Panc1 (cell line): ENCODE data around the gene CD44. TPM values are rescaled to one million over a fixed set of nuclear protein-coding genes. Genes with fewer than 3 reads are reported as not detected.

ENCODE experiments used
- ATAC-seq: fragments of 200-7000 bp; cut with Tn5 transposase; 2 replicates; pipeline ENCODE4 v1.9.1; 2020; ENCODE audit warnings: mild to moderate bottlenecking, moderate library complexity
- BruUV-seq: library from RNA; stranded (reverse); fragments of 400-500 nt; replicated peaks from 2 replicates; lab custom pipeline; 2021; lab: Mats Ljungman, UMichigan
- CTCF ChIA-PET: fragments of 300-600 bp; sonication (Branson Sonifier 250); formaldehyde crosslinking; loops from one replicate; lab custom pipeline; 2022; ENCODE audit warnings: antibody characterized with exemption; lab: Charles Lee
- POLR2A ChIA-PET: fragments of 300-600 bp; sonication (Branson Sonifier 250); formaldehyde crosslinking; loops from one replicate; lab custom pipeline; 2022; ENCODE audit warnings: antibody characterized with exemption; lab: Charles Lee
- DNase-seq: peaks from one replicate; pipeline ENCODE4 v3.0.0-alpha.2; 2010; ENCODE audit warnings: low read depth, low spot score
- H3K27ac ChIP-seq: 2 replicates; pipeline ENCODE4 v1.5.1; 2011; ENCODE audit warnings: mild to moderate bottlenecking, low read length, inconsistent platforms
- H3K27me3 ChIP-seq: fragments of 200-500 bp; sonication (Bioruptor generic); 2 replicates; pipeline ENCODE4 v1.6.0; 2014; ENCODE audit warnings: low read length, inconsistent platforms; ENCODE audit not compliant: control insufficient read depth, insufficient read depth
- H3K36me3 ChIP-seq: fragments of 200-500 bp; sonication (Bioruptor generic); 2 replicates; pipeline ENCODE4 v1.5.1; 2014; ENCODE audit warnings: inconsistent platforms, mild to moderate bottlenecking, low read length, moderate library complexity; ENCODE audit not compliant: control insufficient read depth, insufficient read depth
- H3K4me1 ChIP-seq: 2 replicates; pipeline ENCODE4 v1.5.1; 2011; ENCODE audit warnings: inconsistent platforms, mild to moderate bottlenecking, low read length, moderate library complexity; ENCODE audit not compliant: control insufficient read depth, insufficient read depth
- H3K4me3 ChIP-seq, 2 experiments: 2 replicates each; pipeline ENCODE4 v1.5.1; 2011 to 2012; ENCODE audit warnings: low read depth in 2 of 2, low read length in 2 of 2, mild to moderate bottlenecking in 2 of 2, inconsistent platforms in 1 of 2, moderate library complexity in 1 of 2
- H3K9me3 ChIP-seq: fragments of 200-500 bp; sonication (Bioruptor generic); 2 replicates; pipeline ENCODE4 v1.5.1; 2014; ENCODE audit warnings: low read depth, mild to moderate bottlenecking, inconsistent platforms, low read length, moderate library complexity; ENCODE audit not compliant: control insufficient read depth, insufficient read depth
- CTCF ChIP-seq: fragments of 450-650 bp; IDR thresholded peaks from 2 replicates; pipeline ENCODE4 v1.5.1; 2017; ENCODE audit warnings: mild to moderate bottlenecking
- POLR2AphosphoS5 ChIP-seq: IDR thresholded peaks from 2 replicates; pipeline ENCODE4 v1.6.1; 2012; ENCODE audit warnings: mild to moderate bottlenecking, low read depth, low read length, moderate library complexity
- REST ChIP-seq, 2 experiments: IDR thresholded peaks; 2 replicates each; pipeline ENCODE4 v1.6.1; 2011 to 2012; ENCODE audit warnings: low read depth in 2 of 2, control low read depth in 1 of 2, low read length in 1 of 2, mild to moderate bottlenecking in 1 of 2, moderate library complexity in 1 of 2; ENCODE audit not compliant: insufficient read depth in 1 of 2
- SIN3A ChIP-seq: IDR thresholded peaks from 2 replicates; pipeline ENCODE4 v1.6.1; 2012; ENCODE audit warnings: low read depth, mild to moderate bottlenecking, low read length, moderate library complexity, borderline replicate concordance; ENCODE audit not compliant: insufficient read depth
- TCF7L2 ChIP-seq: IDR thresholded peaks from 2 replicates; pipeline ENCODE4 v1.6.1; 2011; ENCODE audit warnings: mild to moderate bottlenecking, low read depth, low read length, inconsistent platforms
- in situ Hi-C: cut with HindIII; loops from 2 replicates; pipeline ENCODE4 v1.10.0; 2016; ENCODE audit warnings: low sequenced_read_pairs, low pct_unique_long_range_greater_than_20kb
- intact Hi-C: fragments of 100-400 bp; cut with micrococcal nuclease; formaldehyde crosslinking; loops from one replicate; pipeline ENCODE4 v1.10.0; 2022; ENCODE audit not compliant: unreplicated experiment
- total RNA-seq: library from RNA; stranded (reverse); gene quantifications from one replicate; pipeline ENCODE4 v1.2.1, GENCODE V29; 2021; ENCODE audit not compliant: unreplicated experiment

Gene CD44
- total RNA-seq, 1 experiment from 2014 or later, result 1,819 TPM

- Histone ChIP-seq H3K9me3 (no peaks in the 10 kb centered on the region), H3K27ac (no peak overlapping the region), H3K36me3 (no peaks in the 10 kb centered on the region), H3K27me3 (no peaks in the 10 kb centered on the region), H3K4me3 (no peak overlapping the region), H3K4me1 (no peaks in the 10 kb centered on the region)
- POLR2A ChIA-PET, result no interaction called here
- in situ Hi-C loops (no loop called here), intact Hi-C loops (no loop called here)
- ATAC-seq (no peak), DNase-seq (no peak)
- TF ChIP-seq CTCF, result no peak
- TF ChIP-seq POLR2AphosphoS5, result no peak
- no peak for TF ChIP-seq TCF7L2
- no peak for TF ChIP-seq SIN3A
- no peak for TF ChIP-seq REST (IDR thresholded peaks at IDR 0.05; ENCODE audit: insufficient read depth in 1 of 2, low read depth in 2 of 2, low read length in 1 of 2)
- no TSS peak for BruUV-seq
- CTCF ChIA-PET, result interaction anchor here (0.7 kb wide), 1 partner anchor 104 kb away, joined by 3 read pairs; no protein-coding TSS in a partner anchor
Observed at GRCh38 chr11:35242412-35243242, 103.7 kb downstream of the CD44 start.

GRCh38 chr11:35243774-35244173 is 104.8 kb downstream of the CD44 start:
- CTCF ChIA-PET, result no interaction called here
- Histone ChIP-seq H3K27me3 (no peaks in the 10 kb centered on the region), H3K27ac (no peak overlapping the region), H3K4me3 (no peak overlapping the region), H3K4me1 (no peaks in the 10 kb centered on the region), H3K9me3 (no peaks in the 10 kb centered on the region), H3K36me3 (no peaks in the 10 kb centered on the region)
- DNase-seq, result no peak
- intact Hi-C loops, result no loop called here
- no TSS peak for BruUV-seq
- POLR2A ChIA-PET, result no interaction called here
- TF ChIP-seq SIN3A (no peak), REST (IDR thresholded peaks at IDR 0.05; ENCODE audit: insufficient read depth in 1 of 2, low read depth in 2 of 2, low read length in 1 of 2) (no peak), CTCF (no peak), TCF7L2 (no peak)
- ATAC-seq, result no peak
- in situ Hi-C loops, result no loop called here
